GM21619 (cell line): Measurements from ENCODE around the gene EMC9.

Source experiments
- ATAC-seq: cut with Tn5 transposase; IDR thresholded peaks from one replicate; pipeline ENCODE4 v1.9.1; 2021; ENCODE audit not compliant: unreplicated experiment

EMC9 gene

DNA sequence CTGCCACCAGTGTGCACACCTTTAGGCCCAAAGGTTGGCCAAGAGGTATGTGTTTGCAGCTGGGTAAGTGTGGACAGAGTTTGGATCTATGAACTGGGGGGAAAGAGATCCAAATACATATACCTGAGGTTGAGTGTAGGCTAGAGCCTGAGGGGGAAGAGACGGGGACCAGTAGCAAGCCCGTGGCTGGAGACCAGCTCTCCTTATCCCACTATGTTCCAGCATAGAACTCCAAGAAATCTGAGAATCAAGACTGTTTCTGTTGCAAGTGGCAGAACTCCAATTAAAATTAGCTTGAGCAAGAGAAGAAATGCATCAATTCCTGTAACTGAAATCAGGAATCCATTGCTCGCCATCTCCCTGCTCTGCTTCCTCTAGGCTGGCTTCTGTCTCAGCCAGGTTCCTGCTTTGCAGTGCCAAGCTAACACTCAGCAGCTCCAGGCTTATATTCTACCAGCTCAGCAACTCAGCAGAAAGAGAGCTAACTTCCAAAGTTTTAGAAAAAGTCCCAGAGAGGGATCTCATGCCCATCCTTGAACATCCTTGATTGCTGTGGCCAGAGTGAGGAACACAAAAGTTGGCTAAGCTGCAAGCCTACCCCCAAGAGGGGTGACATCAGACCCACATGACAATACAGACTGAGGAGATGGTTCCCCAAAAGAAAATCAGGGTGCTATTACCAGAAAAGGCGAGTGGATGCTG, 48.7 kb downstream of the EMC9 start:
- ATAC-seq, result no peak

DNA sequence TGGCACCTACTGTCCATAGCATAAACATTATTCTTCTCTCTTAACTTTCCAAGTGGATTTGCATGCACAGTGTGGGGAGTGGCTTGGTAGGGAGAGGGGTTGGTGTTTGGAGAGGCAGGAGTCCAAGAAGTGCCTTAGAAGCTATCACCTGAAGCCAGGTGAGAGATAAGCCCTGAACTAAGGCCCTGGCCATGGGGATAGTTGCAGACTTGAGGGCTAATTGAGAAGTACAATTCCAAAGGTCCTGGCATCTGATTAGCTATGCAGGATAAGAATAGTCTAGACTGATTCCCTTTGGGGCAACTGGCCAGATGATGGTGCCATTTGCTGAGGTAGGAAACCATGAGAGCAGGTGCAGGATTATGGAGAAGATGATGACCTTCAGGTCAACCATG, 49.3 kb downstream of the EMC9 start:
- no peak for ATAC-seq

DNA sequence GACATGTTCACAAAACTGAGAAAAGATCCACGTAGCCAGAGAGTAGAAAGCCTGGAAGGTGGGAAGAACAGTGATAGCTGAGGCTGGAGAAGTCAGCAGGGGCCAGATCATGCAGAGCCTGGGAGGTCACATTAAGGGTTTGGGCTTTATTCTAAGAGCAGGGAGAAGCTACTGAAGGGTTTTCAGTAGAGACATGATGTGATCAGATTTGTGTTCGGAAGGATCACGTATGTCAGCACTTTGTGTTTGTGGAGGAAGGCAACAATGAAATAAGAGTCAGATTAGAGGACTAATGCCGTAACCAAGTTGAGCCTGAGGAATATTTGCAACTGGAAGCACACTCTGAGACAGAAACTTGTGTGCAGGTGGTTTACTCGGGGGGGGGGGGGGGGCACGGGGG, 51.5 kb downstream of the EMC9 start:
- no peak for ATAC-seq
